IMR-90 (cell line): ENCODE data around the gene SLC35G6. TPM values are rescaled to one million over a fixed set of nuclear protein-coding genes. Genes with fewer than 3 reads are reported as not detected.

Experiments
- ATAC-seq: fragments of 200-7000 bp; cut with Tn5 transposase; 2 replicates; pipeline ENCODE4 v1.9.1; 2020; ENCODE audit warnings: low read depth, mild to moderate bottlenecking, moderate library complexity
- BruUV-seq: library from RNA; stranded (reverse); fragments of 400-500 nt; replicated peaks from 2 replicates; lab custom pipeline; 2021; lab: Mats Ljungman, UMichigan
- CTCF ChIA-PET: fragments of 300-600 bp; formaldehyde crosslinking; extraction: SDS; loops from one replicate; lab custom pipeline; 2021; ENCODE audit warnings: antibody characterized with exemption; lab: Yijun Ruan, JAX
- POLR2A ChIA-PET: fragments of 300-600 bp; sonication (Branson Sonifier 250); formaldehyde crosslinking; loops from one replicate; lab custom pipeline; 2022; ENCODE audit warnings: antibody characterized with exemption; ENCODE audit not compliant: unreplicated experiment; lab: Charles Lee
- DNase-seq: peaks from one replicate; pipeline ENCODE4 v3.0.0; 2013
- H2AFZ ChIP-seq: replicated peaks from 2 replicates; pipeline ENCODE3; 2013; ENCODE audit warnings: low read length, mild to moderate bottlenecking; ENCODE audit not compliant: poor library complexity
- H2AK5ac ChIP-seq: 2 replicates; pipeline ENCODE4 v1.6.1; 2013; ENCODE audit warnings: low read depth, low read length, inconsistent platforms
- H2AK9ac ChIP-seq: replicated peaks from 2 replicates; pipeline ENCODE3; 2013; ENCODE audit warnings: mild to moderate bottlenecking, low read depth, low read length, moderate library complexity; ENCODE audit not compliant: poor library complexity
- H2BK120ac ChIP-seq: 2 replicates; pipeline ENCODE4 v1.6.1; 2013; ENCODE audit warnings: low read depth, low read length, inconsistent platforms
- H2BK15ac ChIP-seq: 3 replicates; pipeline ENCODE4 v1.6.1; 2013; ENCODE audit warnings: low read depth, low read length, inconsistent platforms
- H2BK20ac ChIP-seq: 2 replicates; pipeline ENCODE4 v1.6.1; 2013; ENCODE audit warnings: low read depth, mild to moderate bottlenecking, inconsistent platforms, low read length, moderate library complexity
- H2BK5ac ChIP-seq: 2 replicates; pipeline ENCODE4 v1.6.1; 2013; ENCODE audit warnings: mild to moderate bottlenecking, low read depth, low read length, inconsistent platforms; ENCODE audit not compliant: poor library complexity, severe bottlenecking
- H3K14ac ChIP-seq: replicated peaks from 2 replicates; pipeline ENCODE4 v1.6.1; 2013; ENCODE audit warnings: low read depth, low read length, inconsistent platforms
- H3K18ac ChIP-seq: 2 replicates; pipeline ENCODE4 v1.6.1; 2013; ENCODE audit warnings: low read depth, low read length, control low read depth
- H3K23ac ChIP-seq: 2 replicates; pipeline ENCODE4 v1.6.1; 2013; ENCODE audit warnings: low read depth, low read length, inconsistent platforms
- H3K27ac ChIP-seq: 2 replicates; pipeline ENCODE4 v1.5.1; 2013; ENCODE audit warnings: mild to moderate bottlenecking, control low read depth, low read length; ENCODE audit not compliant: insufficient read depth
- H3K27me3 ChIP-seq: 2 replicates; pipeline ENCODE4 v1.6.1; 2013; ENCODE audit warnings: low read length; ENCODE audit not compliant: control insufficient read depth, insufficient read depth
- H3K36me3 ChIP-seq: 2 replicates; pipeline ENCODE4 v1.6.1; 2013; ENCODE audit warnings: low read length, mixed read lengths; ENCODE audit not compliant: control insufficient read depth, insufficient read depth
- H3K4ac ChIP-seq: 2 replicates; pipeline ENCODE4 v1.6.1; 2013; ENCODE audit warnings: low read depth, low read length, inconsistent platforms
- H3K4me1 ChIP-seq: 2 replicates; pipeline ENCODE4 v1.6.1; 2013; ENCODE audit warnings: low read length, mixed read lengths; ENCODE audit not compliant: control insufficient read depth, insufficient read depth
- H3K4me2 ChIP-seq: 2 replicates; pipeline ENCODE4 v1.6.1; 2013; ENCODE audit warnings: low read depth, mild to moderate bottlenecking, control low read depth, low read length, moderate library complexity
- H3K4me3 ChIP-seq: 2 replicates; pipeline ENCODE4 v1.5.1; 2013; ENCODE audit warnings: low read depth, mild to moderate bottlenecking, control low read depth, low read length, moderate library complexity; ENCODE audit not compliant: insufficient read depth
- H3K56ac ChIP-seq: 2 replicates; pipeline ENCODE4 v1.6.1; 2013; ENCODE audit warnings: low read length, inconsistent platforms; ENCODE audit not compliant: insufficient read depth; ENCODE audit errors: extremely low read depth
- H3K79me1 ChIP-seq, 2 experiments: 2 replicates each; pipeline ENCODE4 v1.6.1; 2013; ENCODE audit warnings: low read length in 2 of 2, inconsistent platforms in 1 of 2, low read depth in 1 of 2
- H3K9ac ChIP-seq: 2 replicates; pipeline ENCODE4 v1.6.1; 2013; ENCODE audit warnings: low read depth, low read length, control low read depth
- H3K9me1 ChIP-seq: 2 replicates; pipeline ENCODE4 v1.6.1; 2013; ENCODE audit warnings: low read length, inconsistent platforms; ENCODE audit not compliant: insufficient read depth
- H3K9me3 ChIP-seq: 2 replicates; pipeline ENCODE4 v1.6.1; 2013; ENCODE audit warnings: low read length; ENCODE audit not compliant: control insufficient read depth, insufficient read depth
- H4K20me1 ChIP-seq: 2 replicates; pipeline ENCODE4 v1.6.1; 2013; ENCODE audit warnings: low read length, inconsistent platforms; ENCODE audit not compliant: insufficient read depth
- H4K5ac ChIP-seq: 2 replicates; pipeline ENCODE4 v1.6.1; 2013; ENCODE audit warnings: mild to moderate bottlenecking, low read depth, low read length, control low read depth
- H4K8ac ChIP-seq, 2 experiments: 2 replicates each; pipeline ENCODE4 v1.6.1; 2013; ENCODE audit warnings: low read depth in 2 of 2, low read length in 2 of 2, control low read depth in 1 of 2, inconsistent platforms in 1 of 2
- H4K91ac ChIP-seq: 2 replicates; pipeline ENCODE4 v1.6.1; 2013; ENCODE audit warnings: low read depth, low read length, inconsistent platforms; ENCODE audit not compliant: insufficient read depth
- BHLHE40 ChIP-seq: fragments of 150-350 bp; IDR thresholded peaks from 2 replicates; pipeline ENCODE4 v1.6.1; 2016; ENCODE audit warnings: mild to moderate bottlenecking, low read depth, low read length
- MXI1 ChIP-seq: IDR thresholded peaks from 2 replicates; pipeline ENCODE4 v1.6.1; 2012; ENCODE audit warnings: low read depth, mild to moderate bottlenecking, low read length, moderate library complexity, borderline replicate concordance
- NFE2L2 ChIP-seq: fragments of 150-350 bp; IDR thresholded peaks from 2 replicates; pipeline ENCODE4 v1.6.1; 2016; ENCODE audit warnings: low read depth, mild to moderate bottlenecking, low read length
- POLR2A ChIP-seq: IDR thresholded peaks from 2 replicates; pipeline ENCODE4 v1.6.1; 2012; ENCODE audit warnings: mild to moderate bottlenecking, low read depth, low read length
- RAD21 ChIP-seq: IDR thresholded peaks from 2 replicates; pipeline ENCODE4 v1.6.1; 2012; ENCODE audit warnings: low read length, improper control_type of control experiment
- SMC3 ChIP-seq: fragments of 150-350 bp; IDR thresholded peaks from 2 replicates; pipeline ENCODE4 v1.6.1; 2016; ENCODE audit warnings: low read depth, mild to moderate bottlenecking, antibody characterized with exemption, low read length, moderate library complexity
- WGBS, 2 experiments: methylation state at CpG; one replicate each; pipeline versions ENCODE4 v1.1.5 to v1.1.7; 2013; ENCODE audit warnings: missing lambda C conversion rate in 2 of 2; ENCODE audit not compliant: insufficient read length in 1 of 2; ENCODE audit errors: extremely low coverage in 2 of 2; 5-methylcytosine and 5-hydroxymethylcytosine counted together
- dilution Hi-C: fragments of 300-500 bp; cut with HindIII; formaldehyde crosslinking; loops from one replicate; pipeline ENCODE4 v1.14.3; 2018; ENCODE audit warnings: low sequenced_read_pairs; ENCODE audit not compliant: unreplicated experiment
- in situ Hi-C: fragments of 300-500 bp; cut with MboI; formaldehyde crosslinking; loops from 3 replicates; pipeline ENCODE4 v1.14.3; 2019; ENCODE audit warnings: low sequenced_read_pairs, inconsistent platforms, mixed read lengths
- intact Hi-C: fragments of 100-400 bp; cut with micrococcal nuclease; formaldehyde crosslinking; loops from 2 replicates; pipeline ENCODE4 v1.10.0; 2022
- polyA plus RNA-seq, 3 experiments: library from polyadenylated mRNA; depleted of rRNA; stranded (reverse); fragments of >200 nt; gene quantifications; 2 replicates each; pipeline ENCODE4 v1.2.3, GENCODE V29; 2012; ENCODE audit warnings: low replicate concordance in 1 of 3
- total RNA-seq: library from RNA; depleted of rRNA; stranded (reverse); fragments of >200 nt; gene quantifications from 2 replicates; pipeline ENCODE4 v1.2.3, GENCODE V29; 2012

The SLC35G6 gene
- total and polyA plus RNA-seq, 2 of the 4 experiments (the other 2 are of a cell fraction): not detected

DNA sequence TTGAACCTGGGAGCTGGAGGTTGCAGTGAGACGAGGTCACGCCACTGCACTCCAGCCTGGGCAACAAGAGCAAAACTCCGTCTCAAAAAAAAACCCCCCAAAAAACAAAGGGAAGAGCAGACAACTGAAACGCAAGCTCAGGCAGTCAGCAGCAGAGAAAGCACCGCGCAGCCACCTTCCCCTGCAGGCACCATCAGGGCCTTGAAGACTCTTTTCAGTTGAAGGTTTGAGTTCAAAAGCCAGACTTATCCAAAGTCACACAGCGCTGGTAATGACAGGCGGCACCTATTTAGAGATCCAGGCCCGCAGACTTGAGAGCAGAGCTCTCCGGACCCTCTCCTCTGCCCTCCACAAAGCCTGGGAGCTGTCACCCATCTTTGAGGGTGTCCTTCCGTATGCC, 13.0 kb upstream of the SLC35G6 start:
- H3K4ac ChIP-seq: no peak overlapping the region
- no peak overlapping the region for H2AK5ac ChIP-seq
- no peaks in the 10 kb centered on the region for H3K9me3 ChIP-seq
- WGBS, 2 experiments: 80% methylated on average over 2 of the region's 11 CpGs; no CpG with 5 or more reads in 1 of the 2 experiments
- H3K56ac ChIP-seq: no peak overlapping the region
- dilution Hi-C loops: no loop called here
- POLR2A ChIA-PET: no interaction called here
- ATAC-seq (no peak), DNase-seq (no peak)
- no peaks in the 10 kb centered on the region for H3K27me3 ChIP-seq
- no peak overlapping the region for H3K4me3 ChIP-seq
- in situ Hi-C loops: no loop called here
- BruUV-seq: no TSS peak
- H3K14ac ChIP-seq: no peak overlapping the region
- no peak overlapping the region for H3K23ac ChIP-seq
- H4K5ac ChIP-seq: no peak overlapping the region
- H3K79me1 ChIP-seq: peaks cover 9 to 80% of the 10 kb centered on the region in 2 experiments
- no peak overlapping the region for H2BK20ac ChIP-seq
- no peak overlapping the region for H3K9ac ChIP-seq
- CTCF ChIA-PET: no interaction called here
- intact Hi-C loops: no loop called here
- no peak overlapping the region for H2BK120ac ChIP-seq
- peaks cover 25% of the 10 kb centered on the region for H3K9me1 ChIP-seq
- TF ChIP-seq NFE2L2: no peak
- no peak for TF ChIP-seq BHLHE40
- TF ChIP-seq RAD21: no peak
- no peak for TF ChIP-seq SMC3
- no peak for TF ChIP-seq POLR2A
- no peak for TF ChIP-seq MXI1
- H4K20me1 ChIP-seq: peaks cover 73% of the 10 kb centered on the region
- no peak overlapping the region for H3K4me2 ChIP-seq
- H4K8ac ChIP-seq: no peak overlapping the region
- H3K4me1 ChIP-seq: peaks cover 12% of the 10 kb centered on the region; the same call in 1 of the 2 replicates
- H3K18ac ChIP-seq: no peak overlapping the region
- H2BK15ac ChIP-seq: no peak overlapping the region
- no peak overlapping the region for H4K91ac ChIP-seq
- H3K27ac ChIP-seq: no peak overlapping the region
- H2BK5ac ChIP-seq: no peak overlapping the region
- peaks cover 29% of the 10 kb centered on the region for H3K36me3 ChIP-seq
- no peak overlapping the region for H2AK9ac ChIP-seq
- H2AFZ ChIP-seq: no peak overlapping the region
